SK-N-MC (cell line): ENCODE data around the gene MEAF6.

ENCODE experiments used
- EZH2 ChIP-seq: fragments of 200-600 bp; sonication (generic); IDR thresholded peaks from one replicate; pipeline ENCODE4 v1.6.1; 2017; ENCODE audit warnings: antibody characterized with exemption
- POLR2AphosphoS5 ChIP-seq: IDR thresholded peaks from 2 replicates; pipeline ENCODE4 v1.6.1; 2012; ENCODE audit warnings: mild to moderate bottlenecking, low read depth, low read length, borderline replicate concordance

DNA sequence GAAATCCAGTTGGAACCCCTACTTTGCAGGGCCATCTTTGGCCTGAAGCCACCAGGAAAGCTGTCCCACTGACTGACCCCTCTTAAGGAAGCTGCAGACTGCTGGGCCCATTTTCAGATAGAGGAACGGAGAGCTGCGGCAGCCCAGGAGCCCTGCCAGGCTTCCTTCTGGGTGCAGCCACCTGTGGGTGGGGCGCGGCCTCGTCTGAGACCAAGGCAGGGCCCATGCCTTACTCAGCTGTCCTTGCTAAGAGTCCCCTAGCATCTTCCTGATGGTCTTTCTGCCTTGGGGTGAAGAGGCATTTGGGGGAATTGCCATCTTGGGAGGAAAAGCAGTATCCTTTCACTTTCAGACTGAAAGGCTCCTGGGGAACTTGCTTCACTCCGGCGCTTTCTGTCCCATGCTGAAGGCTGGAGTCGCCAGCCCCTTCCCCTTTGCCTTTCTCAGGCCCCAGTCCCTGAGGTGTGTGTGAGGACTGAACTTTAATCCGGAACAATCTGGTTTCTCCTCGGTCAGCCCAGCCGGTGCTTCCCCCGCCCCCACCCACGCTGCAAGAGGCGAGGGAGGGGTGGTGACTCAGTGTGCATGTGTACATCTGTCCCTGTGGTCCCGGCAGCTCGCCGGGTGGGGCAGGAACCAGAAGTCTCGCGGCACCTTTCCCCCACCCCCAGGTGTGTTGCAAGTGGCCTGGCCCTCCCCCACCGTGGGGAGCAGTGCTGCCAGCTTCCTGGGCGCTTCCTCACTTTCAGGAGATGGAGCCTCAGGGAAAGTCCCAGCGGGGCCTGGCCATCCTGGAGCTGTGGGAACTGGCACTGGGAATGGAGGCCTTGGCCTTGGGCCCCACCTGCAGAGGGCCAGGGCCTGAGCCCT, 35.1 kb downstream of the MEAF6 start:
- TF ChIP-seq EZH2, result no peak
- no peak for TF ChIP-seq POLR2AphosphoS5
